ENCODE results near the gene CCDC97. TPM values are rescaled to one million over a fixed set of nuclear protein-coding genes. Genes with fewer than 3 reads are reported as not detected.

Gene CCDC97
- total and polyA plus RNA-seq, 2 donors: 10.8 to 15.4 TPM

- Histone ChIP-seq H3K4me3 (ENCODE audit: low read length in 2 of 2) (no peak overlapping the region), H3K36me3 (ENCODE audit: control insufficient read depth in 2 of 2, insufficient read depth in 2 of 2, low read length in 1 of 2) (peaks cover 0 to 4% of the 10 kb centered on the region in 2 donors), H3K9me3 (ENCODE audit: control insufficient read depth in 2 of 2, insufficient read depth in 1 of 2, low read length in 1 of 2) (no peaks in the 10 kb centered on the region), H3K27me3 (ENCODE audit: control insufficient read depth in 2 of 2, insufficient read depth in 1 of 2, low read length in 1 of 2) (no peaks in the 10 kb centered on the region), H3K27ac (ENCODE audit: low read depth in 1 of 2, low read length in 1 of 2) (no peak overlapping the region), H3K4me1 (ENCODE audit: control insufficient read depth in 2 of 2, insufficient read depth in 2 of 2, low read length in 2 of 2) (peaks cover 4 to 5% of the 10 kb centered on the region in 2 donors)
- no peak for DNase-seq (ENCODE audit: low read depth in 6 of 9, low spot score in 9 of 9)
- 95% methylated on average over 8 of the region's 8 CpGs for WGBS
Observed at GRCh38 chr19:41371541-41371940, 61.6 kb downstream of the CCDC97 start.

GRCh38 chr19:41372501-41372900 is 62.5 kb downstream of the CCDC97 start:
- Histone ChIP-seq H3K27ac (ENCODE audit: low read depth in 1 of 2, low read length in 1 of 2) (no peak overlapping the region), H3K36me3 (ENCODE audit: control insufficient read depth in 2 of 2, insufficient read depth in 2 of 2, low read length in 1 of 2) (peaks cover 0 to 4% of the 10 kb centered on the region in 2 donors), H3K4me3 (ENCODE audit: low read length in 2 of 2) (no peak overlapping the region), H3K9me3 (ENCODE audit: control insufficient read depth in 2 of 2, insufficient read depth in 1 of 2, low read length in 1 of 2) (no peaks in the 10 kb centered on the region), H3K27me3 (ENCODE audit: control insufficient read depth in 2 of 2, insufficient read depth in 1 of 2, low read length in 1 of 2) (no peaks in the 10 kb centered on the region), H3K4me1 (ENCODE audit: control insufficient read depth in 2 of 2, insufficient read depth in 2 of 2, low read length in 2 of 2) (peaks cover 9 to 13% of the 10 kb centered on the region in 2 donors)
- 92% methylated on average over 2 of the region's 2 CpGs for WGBS
- no peak for DNase-seq (ENCODE audit: low read depth in 6 of 9, low spot score in 9 of 9)

GRCh38 chr19:41373993-41374392 is 64.0 kb downstream of the CCDC97 start:
- H3K27ac ChIP-seq (ENCODE audit: low read depth in 1 of 2, low read length in 1 of 2): no peak overlapping the region
- H3K4me3 ChIP-seq (ENCODE audit: low read length in 2 of 2): no peak overlapping the region
- H3K4me1 ChIP-seq (ENCODE audit: control insufficient read depth in 2 of 2, insufficient read depth in 2 of 2, low read length in 2 of 2): peaks cover 9 to 24% of the 10 kb centered on the region in 2 donors
- WGBS: 94% methylated on average over 12 of the region's 12 CpGs
- H3K27me3 ChIP-seq (ENCODE audit: control insufficient read depth in 2 of 2, insufficient read depth in 1 of 2, low read length in 1 of 2): no peaks in the 10 kb centered on the region
- no peaks in the 10 kb centered on the region for H3K36me3 ChIP-seq (ENCODE audit: control insufficient read depth in 2 of 2, insufficient read depth in 2 of 2, low read length in 1 of 2)
- H3K9me3 ChIP-seq (ENCODE audit: control insufficient read depth in 2 of 2, insufficient read depth in 1 of 2, low read length in 1 of 2): no peaks in the 10 kb centered on the region
- no peak for DNase-seq (ENCODE audit: low read depth in 6 of 9, low spot score in 9 of 9)

Other genes starting within 250 kb of the CCDC97 start
- not detected for gene CYP2A13, start 221.7 kb upstream of the CCDC97 start, total RNA-seq
- gene CYP2A13, start 221.7 kb upstream of the CCDC97 start, polyA plus RNA-seq: 0.05 TPM
- not detected for gene CYP2F1, start 195.7 kb upstream of the CCDC97 start, total RNA-seq
- 0.07 TPM for gene CYP2F1, start 195.7 kb upstream of the CCDC97 start, polyA plus RNA-seq
- gene CYP2S1, start 117.0 kb upstream of the CCDC97 start, total RNA-seq: 0.99 TPM
- 4.3 TPM for gene CYP2S1, start 117.0 kb upstream of the CCDC97 start, polyA plus RNA-seq
- 11.9 TPM for gene AXL, start 90.9 kb upstream of the CCDC97 start, total RNA-seq
- gene AXL, start 90.9 kb upstream of the CCDC97 start, polyA plus RNA-seq: 9.5 TPM
- gene HNRNPUL1, start 45.8 kb upstream of the CCDC97 start, total RNA-seq: 67.9 TPM
- 98.7 TPM for gene HNRNPUL1, start 45.8 kb upstream of the CCDC97 start, polyA plus RNA-seq
- gene TGFB1, start 43.8 kb downstream of the CCDC97 start, total RNA-seq: 5.0 TPM
- gene TGFB1, start 43.8 kb downstream of the CCDC97 start, polyA plus RNA-seq: 24.8 TPM
- gene B9D2, start 54.0 kb downstream of the CCDC97 start, total RNA-seq: 9.3 TPM
- gene B9D2, start 54.0 kb downstream of the CCDC97 start, polyA plus RNA-seq: 9.0 TPM
- 4.5 TPM for gene TMEM91, start 66.4 kb downstream of the CCDC97 start, total RNA-seq
- 30.8 TPM for gene TMEM91, start 66.4 kb downstream of the CCDC97 start, polyA plus RNA-seq
- 20.2 TPM for gene EXOSC5, start 87.2 kb downstream of the CCDC97 start, total RNA-seq
- 20.3 TPM for gene EXOSC5, start 87.2 kb downstream of the CCDC97 start, polyA plus RNA-seq
- 28.8 TPM for gene BCKDHA, start 87.6 kb downstream of the CCDC97 start, total RNA-seq
- gene BCKDHA, start 87.6 kb downstream of the CCDC97 start, polyA plus RNA-seq: 37.7 TPM
- gene B3GNT8, start 117.2 kb downstream of the CCDC97 start, total RNA-seq: 0.94 TPM
- gene B3GNT8, start 117.2 kb downstream of the CCDC97 start, polyA plus RNA-seq: 4.1 TPM
- 28.2 TPM for gene DMAC2, start 129.7 kb downstream of the CCDC97 start, total RNA-seq
- 29.3 TPM for gene DMAC2, start 129.7 kb downstream of the CCDC97 start, polyA plus RNA-seq
- gene ERICH4, start 133.0 kb downstream of the CCDC97 start, total RNA-seq: not detected
- gene ERICH4, start 133.0 kb downstream of the CCDC97 start, polyA plus RNA-seq: 0.05 TPM

Measured in thymus (tissue), 11 donors.